Liver (tissue), 9 donors: ENCODE measurements around the gene MSMP. TPM values are rescaled to one million over a fixed set of nuclear protein-coding genes. Genes with fewer than 3 reads are reported as not detected.

ENCODE experiments used
- DNase-seq: peaks from one replicate; pipeline ENCODE4 v3.0.0-alpha.2; 2017; ENCODE audit warnings: low spot score
- H3K27ac ChIP-seq, 2 donors: one replicate each; pipeline ENCODE4 v1.7.0; 2013; ENCODE audit warnings: inconsistent platforms in 2 of 2, low read length in 2 of 2, control low read depth in 1 of 2, low read depth in 1 of 2, mild to moderate bottlenecking in 1 of 2
- H3K27me3 ChIP-seq, 4 donors: one replicate each; pipeline versions ENCODE4 v1.6.1 to v1.7.0; 2013; ENCODE audit warnings: low read length in 3 of 4, inconsistent platforms in 1 of 4, mild to moderate bottlenecking in 1 of 4, moderate library complexity in 1 of 4; ENCODE audit not compliant: control insufficient read depth in 4 of 4, insufficient read depth in 4 of 4
- H3K36me3 ChIP-seq, 4 donors: one replicate each; pipeline versions ENCODE4 v1.6.1 to v1.7.0; 2013; ENCODE audit warnings: low read length in 3 of 4, mild to moderate bottlenecking in 3 of 4, low read depth in 1 of 4, moderate library complexity in 1 of 4; ENCODE audit not compliant: control insufficient read depth in 4 of 4, insufficient read depth in 3 of 4
- H3K4me1 ChIP-seq, 4 donors: one replicate each; pipeline versions ENCODE4 v1.6.1 to v1.7.0; 2013; ENCODE audit warnings: low read length in 3 of 4, mild to moderate bottlenecking in 3 of 4, moderate library complexity in 1 of 4; ENCODE audit not compliant: control insufficient read depth in 4 of 4, insufficient read depth in 4 of 4
- H3K4me3 ChIP-seq, 3 donors: one replicate each; pipeline versions ENCODE4 v1.6.1 to v1.7.0; 2013; ENCODE audit warnings: low read length in 3 of 3, control low read depth in 1 of 3, low read depth in 1 of 3, mild to moderate bottlenecking in 1 of 3
- H3K9ac ChIP-seq, 2 donors: one replicate each; pipeline ENCODE4 v1.7.0; 2013; ENCODE audit warnings: low read length in 2 of 2, mild to moderate bottlenecking in 2 of 2, moderate library complexity in 2 of 2, control low read depth in 1 of 2, low read depth in 1 of 2
- H3K9me3 ChIP-seq, 4 donors: one replicate each; pipeline versions ENCODE4 v1.6.1 to v1.7.0; 2013; ENCODE audit warnings: low read length in 3 of 4; ENCODE audit not compliant: control insufficient read depth in 4 of 4
- ATF3 ChIP-seq: IDR thresholded peaks from 2 replicates; pipeline ENCODE4 v1.6.1; 2016; ENCODE audit warnings: antibody characterized with exemption
- EGR1 ChIP-seq, 2 donors: IDR thresholded peaks; 2 replicates each; pipeline ENCODE4 v1.6.1; 2016 to 2018; ENCODE audit warnings: antibody characterized with exemption in 2 of 2, low read depth in 2 of 2
- FOXA1 ChIP-seq: IDR thresholded peaks from 2 replicates; pipeline ENCODE4 v1.6.1; 2016; ENCODE audit warnings: antibody characterized with exemption
- FOXA2 ChIP-seq: IDR thresholded peaks from 2 replicates; pipeline ENCODE4 v1.6.1; 2016; ENCODE audit warnings: antibody characterized with exemption
- GABPA ChIP-seq, 2 donors: IDR thresholded peaks in 1 of 2; conservative IDR thresholded peaks in 1 of 2; 2 replicates each; pipeline ENCODE4 v1.6.1; 2016; ENCODE audit warnings: antibody characterized with exemption in 2 of 2, mild to moderate bottlenecking in 1 of 2, moderate library complexity in 1 of 2
- HNF4G ChIP-seq: IDR thresholded peaks from 2 replicates; pipeline ENCODE4 v1.6.1; 2016; ENCODE audit warnings: antibody characterized with exemption
- JUND ChIP-seq, 2 donors: IDR thresholded peaks; 2 replicates each; pipeline ENCODE4 v1.6.1; 2016; ENCODE audit warnings: antibody characterized with exemption in 2 of 2
- NR2F2 ChIP-seq: IDR thresholded peaks from 2 replicates; pipeline ENCODE4 v1.6.1; 2016; ENCODE audit warnings: antibody characterized with exemption
- RAD21 ChIP-seq, 2 donors: IDR thresholded peaks; 2 replicates each; pipeline ENCODE4 v1.6.1; 2016; ENCODE audit warnings: antibody characterized with exemption in 2 of 2, mild to moderate bottlenecking in 2 of 2
- REST ChIP-seq: IDR thresholded peaks from 2 replicates; pipeline ENCODE4 v1.6.1; 2016; ENCODE audit warnings: antibody characterized with exemption, mild to moderate bottlenecking
- RXRA ChIP-seq, 2 donors: IDR thresholded peaks; 2 replicates each; pipeline ENCODE4 v1.6.1; 2017 to 2018; ENCODE audit warnings: antibody characterized with exemption in 2 of 2, mild to moderate bottlenecking in 1 of 2
- SP1 ChIP-seq: IDR thresholded peaks from 2 replicates; pipeline ENCODE4 v1.6.1; 2018; ENCODE audit warnings: antibody characterized with exemption, mild to moderate bottlenecking
- TAF1 ChIP-seq: conservative IDR thresholded peaks from 2 replicates; pipeline ENCODE4 v1.6.1; 2016; ENCODE audit warnings: antibody characterized with exemption, mild to moderate bottlenecking
- YY1 ChIP-seq: IDR thresholded peaks from 2 replicates; pipeline ENCODE4 v1.6.1; 2016; ENCODE audit warnings: antibody characterized with exemption, mild to moderate bottlenecking
- ZBTB33 ChIP-seq: IDR thresholded peaks from 2 replicates; pipeline ENCODE4 v1.6.1; 2016; ENCODE audit warnings: antibody characterized with exemption
- WGBS: extraction: QIAGEN DNeasy Blood & Tissue Kit; methylation state at CpG from one replicate; pipeline ENCODE4 v1.1.7; 2013; 5-methylcytosine and 5-hydroxymethylcytosine counted together
- polyA plus RNA-seq, 2 donors: library from polyadenylated mRNA; stranded (reverse) in 1 of 2; unstranded in 1 of 2; fragments of 200-250 nt in 1 of 2; fragments of >200 nt in 1 of 2; fragmentation: Nextera tagmentation in 1 of 2; extraction: Ambion mirVana in 1 of 2; gene quantifications; one replicate each; pipeline versions ENCODE4 v1.2.1 to v1.2.3, GENCODE V29; 2013 to 2015
- total RNA-seq, 2 donors: library from RNA; depleted of rRNA; stranded (reverse); fragments of >200 nt; gene quantifications; one replicate each; pipeline ENCODE4 v1.2.3, GENCODE V29; 2014
- TF ChIP-seq, protein P1 (sequence below): fragments of 150-350 bp; IDR thresholded peaks from 2 replicates; pipeline ENCODE4 v1.5.1; 2017; ENCODE audit warnings: improper control_type of control experiment, low read depth, low read length; ENCODE audit not compliant: missing input control
- donor health status: healthy.
- donor health status: healthy.
- donor health status: healthy.
- donor health status: healthy.
- donor health status: healthy.

Gene MSMP
- total and polyA plus RNA-seq, 4 donors: not detected

GRCh38 chr9:35737143-35737542 is 16.9 kb downstream of the MSMP start:
- Histone ChIP-seq H3K36me3 (peaks cover 20 to 66% (median 49%) of the 10 kb centered on the region in 4 donors), H3K9me3 (no peaks in the 10 kb centered on the region), H3K27ac (no peak overlapping the region), H3K4me3 (no peak overlapping the region), H3K9ac (no peak overlapping the region), H3K4me1 (peaks cover 2 to 20% (median 10%) of the 10 kb centered on the region in 4 donors), H3K27me3 (no peaks in the 10 kb centered on the region)
- TF ChIP-seq FOXA1 (no peak), YY1 (no peak), EGR1 (IDR thresholded peaks at IDR 0.05; ENCODE audit: low read depth in 2 of 2) (no peak)
- WGBS: 85% methylated on average over 7 of the region's 7 CpGs
- no peak for DNase-seq

DNA sequence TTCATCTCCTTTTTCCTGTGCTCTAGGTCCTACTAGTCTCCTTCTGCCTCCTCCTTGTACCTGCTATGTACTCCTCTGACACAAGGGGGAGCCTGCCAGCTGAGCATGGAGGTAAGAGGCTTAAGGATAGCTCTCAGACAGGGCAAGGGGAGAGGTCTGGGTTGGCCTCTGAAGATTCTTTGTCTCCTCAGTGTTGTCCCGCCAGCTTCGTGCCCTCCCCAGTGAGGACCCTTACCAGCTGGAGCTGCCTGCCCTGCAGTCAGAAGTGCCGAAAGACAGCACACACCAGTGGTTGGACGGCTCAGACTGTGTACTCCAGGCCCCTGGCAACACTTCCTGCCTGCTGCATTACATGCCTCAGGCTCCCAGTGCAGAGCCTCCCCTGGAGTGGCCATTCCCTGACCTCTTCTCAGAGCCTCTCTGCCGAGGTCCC is 17.9 kb downstream of the MSMP start:
- WGBS: 54% methylated on average over 5 of the region's 5 CpGs
- no peak for TF ChIP-seq TAF1
- TF ChIP-seq ATF3: no peak
- TF ChIP-seq GABPA (IDR thresholded peaks at IDR 0.05 in 1 of 2, conservative IDR thresholded peaks at IDR 0.05 in 1 of 2): no peak
- no peak for TF ChIP-seq FOXA2
- TF ChIP-seq, protein P1, sequence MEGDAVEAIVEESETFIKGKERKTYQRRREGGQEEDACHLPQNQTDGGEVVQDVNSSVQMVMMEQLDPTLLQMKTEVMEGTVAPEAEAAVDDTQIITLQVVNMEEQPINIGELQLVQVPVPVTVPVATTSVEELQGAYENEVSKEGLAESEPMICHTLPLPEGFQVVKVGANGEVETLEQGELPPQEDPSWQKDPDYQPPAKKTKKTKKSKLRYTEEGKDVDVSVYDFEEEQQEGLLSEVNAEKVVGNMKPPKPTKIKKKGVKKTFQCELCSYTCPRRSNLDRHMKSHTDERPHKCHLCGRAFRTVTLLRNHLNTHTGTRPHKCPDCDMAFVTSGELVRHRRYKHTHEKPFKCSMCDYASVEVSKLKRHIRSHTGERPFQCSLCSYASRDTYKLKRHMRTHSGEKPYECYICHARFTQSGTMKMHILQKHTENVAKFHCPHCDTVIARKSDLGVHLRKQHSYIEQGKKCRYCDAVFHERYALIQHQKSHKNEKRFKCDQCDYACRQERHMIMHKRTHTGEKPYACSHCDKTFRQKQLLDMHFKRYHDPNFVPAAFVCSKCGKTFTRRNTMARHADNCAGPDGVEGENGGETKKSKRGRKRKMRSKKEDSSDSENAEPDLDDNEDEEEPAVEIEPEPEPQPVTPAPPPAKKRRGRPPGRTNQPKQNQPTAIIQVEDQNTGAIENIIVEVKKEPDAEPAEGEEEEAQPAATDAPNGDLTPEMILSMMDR: peak; percentile 60
- TF ChIP-seq ZBTB33: no peak
- TF ChIP-seq SP1: no peak
- TF ChIP-seq JUND (IDR thresholded peaks at IDR 0.05): no peak
- TF ChIP-seq NR2F2: peak; percentile 23
- no peak for TF ChIP-seq RXRA (IDR thresholded peaks at IDR 0.05)
- TF ChIP-seq RAD21 (IDR thresholded peaks at IDR 0.05): peak; percentile 77 to 87
- peaks cover 2 to 22% (median 10%) of the 10 kb centered on the region in 4 donors for H3K4me1 ChIP-seq

GRCh38 chr9:35734096-35734495 is 20.0 kb downstream of the MSMP start:
- Histone ChIP-seq H3K4me1 (peaks cover 11 to 44% (median 31%) of the 10 kb centered on the region in 4 donors), H3K9me3 (no peaks in the 10 kb centered on the region), H3K27me3 (no peaks in the 10 kb centered on the region), H3K27ac (no peak overlapping the region), H3K9ac (no peak overlapping the region), H3K36me3 (peaks cover 7 to 38% (median 29%) of the 10 kb centered on the region in 4 donors), H3K4me3 (no peak overlapping the region)
- no peak for DNase-seq
- WGBS: 96% methylated on average over 3 of the region's 3 CpGs
- no peak for TF ChIP-seq SP1
- TF ChIP-seq JUND (IDR thresholded peaks at IDR 0.05): no peak
- TF ChIP-seq ATF3: no peak
- no peak for TF ChIP-seq HNF4G
- TF ChIP-seq, protein P1: no peak
- no peak for TF ChIP-seq FOXA2
- no peak for TF ChIP-seq FOXA1
- TF ChIP-seq YY1: no peak
- TF ChIP-seq RXRA (IDR thresholded peaks at IDR 0.05): no peak
- no peak for TF ChIP-seq RAD21 (IDR thresholded peaks at IDR 0.05)
- no peak for TF ChIP-seq REST

More for the DNA sequence above, 17.9 kb downstream of the MSMP start:
- Histone ChIP-seq H3K27ac (no peak overlapping the region), H3K9ac (no peak overlapping the region), H3K4me3 (no peak overlapping the region), H3K27me3 (no peaks in the 10 kb centered on the region), H3K36me3 (peaks cover 20 to 58% (median 41%) of the 10 kb centered on the region in 4 donors), H3K9me3 (no peaks in the 10 kb centered on the region)
- peak; percentile 68 for DNase-seq
